Measurements from ENCODE around the gene CYP11A1.

- TF ChIP-seq EP300 (IDR thresholded peaks at IDR 0.05), result no peak
- TF ChIP-seq CTCF (IDR thresholded peaks at IDR 0.05), result no peak
- TF ChIP-seq POLR2A (IDR thresholded peaks at IDR 0.05), result no peak
Observed at GRCh38 chr15:74396146-74396438, 28.6 kb upstream of the CYP11A1 start.
